Activated T-cell treated with anti-CD3 and anti-CD28 coated beads for 48 hours (primary cell): Measurements from ENCODE around the gene ITGA3.
A peak's percentile ranks its signal among the peaks of the same experiment; 100 is the strongest.
"Not testable (repeated sequence)": the region's sequence is repeated elsewhere in the genome, so short reads cannot be mapped to it uniquely, and the experiment has no call there.

ENCODE experiments used
- DNase-seq: peaks from one replicate; pipeline ENCODE4 v3.0.0-alpha.2; 2020; ENCODE audit warnings: low read depth

Gene ITGA3

DNA sequence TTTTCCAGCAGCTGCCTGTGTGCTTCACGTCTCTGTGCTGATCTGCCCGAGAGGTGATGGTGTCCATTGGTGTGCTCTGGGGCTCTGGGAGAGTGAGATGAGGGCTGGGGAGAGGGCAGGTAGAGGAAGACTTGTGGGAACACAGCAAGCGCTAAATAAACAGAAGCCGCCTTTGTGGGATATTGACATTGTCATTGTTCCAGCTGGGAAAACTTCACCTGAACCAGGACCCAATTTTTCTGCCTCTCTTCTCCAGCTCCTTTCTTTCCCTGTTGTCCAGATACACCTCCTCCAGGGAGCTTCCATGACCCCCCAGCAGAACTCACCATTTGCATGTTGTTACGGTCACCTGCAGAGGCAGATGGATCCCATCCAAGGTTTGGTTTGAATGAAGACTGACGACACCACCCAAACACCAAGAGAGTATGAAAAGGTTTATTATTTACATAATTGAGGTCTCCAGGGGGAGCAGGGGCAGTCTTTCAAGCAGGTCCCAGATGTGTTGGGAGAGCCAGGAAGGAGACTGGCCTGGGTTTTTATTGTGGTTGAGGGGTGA lies 3.6 kb upstream of the ITGA3 start:
- no peak for DNase-seq

DNA sequence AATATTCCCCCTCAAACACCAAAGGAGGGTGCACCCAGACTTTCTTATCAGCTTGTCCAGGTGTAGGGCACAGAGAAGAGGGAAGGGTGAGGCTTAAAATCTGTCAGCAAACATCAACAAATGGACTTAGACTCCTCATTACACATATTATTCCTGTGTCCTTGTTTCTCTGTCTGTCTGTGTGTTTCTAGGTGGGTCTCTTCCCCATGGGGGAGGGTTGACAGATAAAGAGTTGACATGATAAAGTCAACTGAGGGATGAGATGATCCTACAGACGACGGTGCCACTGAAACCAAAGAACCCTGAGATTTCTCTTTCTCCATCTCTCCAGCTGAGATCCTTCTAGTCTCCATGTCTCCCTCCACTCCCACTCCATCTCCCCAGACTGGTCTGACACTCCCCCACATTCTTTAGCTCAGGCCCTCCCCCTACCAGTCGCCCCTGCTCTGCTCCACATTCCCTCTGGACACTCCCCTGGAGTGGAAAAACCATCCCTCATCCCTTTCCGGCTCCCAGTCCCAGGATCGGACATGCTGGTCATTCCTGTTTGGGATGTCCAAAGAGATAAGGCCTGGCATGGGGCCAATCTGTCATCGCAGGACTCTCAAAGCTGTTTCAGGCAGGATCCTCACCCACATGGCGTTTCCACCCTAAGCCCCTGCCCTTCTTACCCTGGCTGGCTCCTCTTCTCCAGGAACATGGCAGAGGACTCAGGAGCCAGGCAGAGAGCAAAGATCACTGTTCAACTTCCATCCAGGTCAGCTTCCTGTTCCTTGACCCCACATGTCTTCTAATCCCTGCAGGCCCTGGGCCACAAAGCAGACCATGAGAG lies 2.9 kb upstream of the ITGA3 start:
- no peak for DNase-seq

DNA sequence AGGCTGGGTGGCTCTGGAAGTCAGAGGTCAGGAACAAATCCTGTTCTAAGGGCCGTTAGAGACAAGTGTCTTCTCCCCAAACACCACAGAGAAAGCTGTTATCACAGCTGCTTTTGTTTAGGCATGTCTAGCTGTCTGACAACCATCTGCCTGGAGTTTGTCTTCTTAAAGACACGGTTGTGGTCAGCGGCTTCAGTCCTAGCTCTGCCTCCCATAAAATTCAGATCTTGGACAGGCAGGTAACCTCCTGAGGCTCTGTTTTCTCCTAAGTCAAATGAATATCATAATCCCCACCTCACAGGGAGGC lies 2.3 kb upstream of the ITGA3 start:
- no peak for DNase-seq

DNA sequence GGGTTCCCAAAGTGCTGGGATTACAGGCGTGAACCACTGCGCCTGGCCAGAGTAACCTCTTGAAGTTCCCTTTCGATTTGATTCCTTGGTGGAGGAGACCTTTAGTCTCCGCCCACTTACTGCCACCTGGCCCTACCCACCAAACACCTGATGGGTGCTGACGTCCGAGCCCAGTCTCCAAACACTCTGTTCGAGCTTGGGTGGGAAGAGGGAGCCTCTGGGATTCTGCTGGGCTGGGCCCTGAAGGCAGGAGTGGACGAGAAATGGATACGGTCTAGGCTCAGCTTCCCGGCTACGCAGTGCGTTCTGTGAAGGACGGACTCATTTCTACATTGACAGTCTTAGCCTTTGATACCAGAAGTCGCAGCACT lies 870 bp upstream of the ITGA3 start:
- no peak for DNase-seq

GRCh38 chr17:50056217-50056960 lies 479 bp downstream of the ITGA3 start:
- peak; percentile 72 for DNase-seq

DNA sequence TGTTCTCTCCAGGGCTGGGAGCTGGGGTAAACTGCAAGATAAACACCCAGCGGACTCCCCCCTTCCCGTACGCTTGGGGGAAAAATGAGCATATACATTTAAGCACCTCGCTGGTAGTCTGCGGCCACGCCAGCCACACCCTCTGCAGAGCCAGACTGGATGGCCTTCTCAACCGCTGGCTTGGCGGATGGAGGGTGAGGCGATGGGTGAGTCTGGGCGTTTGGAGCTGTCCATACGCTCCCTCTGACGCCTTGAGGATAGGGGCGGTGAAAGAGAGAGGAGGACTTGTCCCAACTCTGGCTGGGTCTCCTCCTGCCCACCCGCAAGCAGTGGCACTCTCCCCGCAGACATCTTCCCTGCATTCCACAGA lies 1.0 kb downstream of the ITGA3 start:
- DNase-seq: no peak

DNA sequence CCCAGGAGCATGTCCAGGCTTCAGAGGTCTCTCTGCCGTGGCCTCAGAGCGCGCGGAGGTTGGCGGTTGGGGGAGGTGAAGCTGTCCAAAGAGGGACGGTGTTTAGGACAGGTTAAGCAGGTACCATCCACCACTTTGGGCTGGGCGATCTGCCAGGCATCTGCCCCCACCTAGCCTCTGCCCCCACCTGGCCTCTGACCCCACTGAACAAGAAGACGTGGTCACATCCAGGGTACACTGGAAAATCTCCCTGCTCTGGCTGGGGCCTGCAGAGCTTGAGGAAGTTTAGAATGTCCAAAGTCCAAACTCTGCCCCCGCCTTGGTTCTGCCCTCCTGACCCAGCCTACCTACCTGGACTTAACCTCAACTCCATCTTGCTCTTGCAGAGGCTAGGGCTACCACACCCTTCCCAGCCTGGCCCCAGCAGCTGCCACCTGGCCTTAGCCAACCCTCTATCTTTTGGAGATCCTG lies 1.6 kb downstream of the ITGA3 start:
- DNase-seq: no peak

GRCh38 chr17:50058296-50058953 lies 2.5 kb downstream of the ITGA3 start:
- no peak for DNase-seq

GRCh38 chr17:50059256-50059655 lies 3.3 kb downstream of the ITGA3 start:
- DNase-seq: no peak

DNA sequence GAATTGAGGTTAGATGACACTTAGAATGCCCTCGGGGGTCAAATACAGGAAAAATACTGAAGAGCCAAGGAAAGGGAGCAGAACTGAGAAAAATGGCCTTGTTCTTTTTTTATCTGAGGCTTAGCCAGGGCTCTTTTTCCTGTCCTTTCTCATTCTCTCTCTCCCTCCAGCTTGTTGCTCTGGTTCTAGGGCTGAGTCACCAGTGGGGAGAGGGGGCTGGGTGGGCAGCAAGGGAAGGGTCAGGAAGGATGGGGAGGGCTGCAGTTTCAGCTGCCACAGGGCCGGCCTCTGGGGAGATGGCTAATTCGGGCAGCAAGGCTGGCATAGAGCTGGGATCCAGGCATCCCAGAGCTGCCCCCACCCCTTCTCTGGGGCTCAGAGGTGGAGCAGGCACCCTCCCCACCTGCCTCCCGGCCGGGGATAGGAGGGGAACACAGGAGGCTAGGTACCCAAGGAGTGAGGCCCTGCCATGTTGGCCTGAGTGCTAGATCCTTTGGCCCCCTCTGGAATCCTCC lies 3.9 kb downstream of the ITGA3 start:
- no peak for DNase-seq

DNA sequence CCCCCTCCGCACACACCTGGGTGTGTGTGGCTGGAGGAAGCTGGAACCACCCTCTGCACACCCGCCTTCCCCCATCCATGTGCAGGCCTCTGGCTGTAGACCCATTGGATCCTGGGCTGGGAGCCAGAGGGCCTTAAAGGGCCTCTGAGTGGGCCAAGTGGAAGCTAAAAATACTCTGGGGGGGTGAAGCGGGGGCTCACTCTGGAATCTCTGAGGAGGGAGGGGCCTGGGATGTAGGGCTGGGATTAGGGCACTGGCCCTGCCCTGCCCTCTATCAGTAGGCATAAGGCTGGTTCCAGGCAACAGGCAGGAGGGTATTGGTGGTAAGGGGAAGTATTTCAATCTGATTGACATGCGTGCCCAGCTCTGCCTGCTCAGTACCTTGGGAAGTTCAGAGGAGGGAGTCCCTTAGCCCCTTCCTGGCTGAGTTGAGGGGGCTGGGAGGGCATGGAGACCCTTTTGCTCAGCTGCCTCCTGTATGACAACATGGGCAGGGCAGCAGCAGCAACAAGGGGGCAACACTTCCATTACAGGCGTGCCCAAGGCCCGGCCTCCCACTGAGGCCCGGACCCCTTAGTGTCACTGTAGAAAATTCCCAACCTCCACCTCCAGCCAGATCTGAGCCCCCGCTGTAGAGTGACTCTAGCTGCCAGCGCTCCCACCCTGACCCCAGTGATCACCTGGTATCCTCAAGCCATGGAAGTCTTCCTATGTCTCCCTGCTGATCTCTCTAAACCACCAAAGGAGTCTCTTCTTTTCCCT lies 5.2 kb downstream of the ITGA3 start:
- no peak for DNase-seq

DNA sequence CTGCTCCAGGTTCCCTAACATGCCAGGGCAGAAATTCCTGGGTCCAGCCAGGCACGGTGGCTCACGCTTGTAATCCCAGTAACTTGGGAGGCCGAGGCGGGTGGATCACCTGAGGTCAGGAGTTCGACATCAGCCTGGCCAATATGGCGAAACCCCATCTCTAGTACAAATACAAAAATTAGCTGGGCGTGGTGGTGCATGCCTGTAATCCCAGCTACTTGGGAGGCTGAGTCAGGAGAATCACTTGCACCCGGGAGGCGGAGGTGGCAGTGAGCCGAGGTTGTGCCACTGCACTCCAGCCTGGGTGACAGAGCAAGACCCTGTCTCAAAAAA lies 5.8 kb downstream of the ITGA3 start:
- DNase-seq: not testable (repeated sequence)

DNA sequence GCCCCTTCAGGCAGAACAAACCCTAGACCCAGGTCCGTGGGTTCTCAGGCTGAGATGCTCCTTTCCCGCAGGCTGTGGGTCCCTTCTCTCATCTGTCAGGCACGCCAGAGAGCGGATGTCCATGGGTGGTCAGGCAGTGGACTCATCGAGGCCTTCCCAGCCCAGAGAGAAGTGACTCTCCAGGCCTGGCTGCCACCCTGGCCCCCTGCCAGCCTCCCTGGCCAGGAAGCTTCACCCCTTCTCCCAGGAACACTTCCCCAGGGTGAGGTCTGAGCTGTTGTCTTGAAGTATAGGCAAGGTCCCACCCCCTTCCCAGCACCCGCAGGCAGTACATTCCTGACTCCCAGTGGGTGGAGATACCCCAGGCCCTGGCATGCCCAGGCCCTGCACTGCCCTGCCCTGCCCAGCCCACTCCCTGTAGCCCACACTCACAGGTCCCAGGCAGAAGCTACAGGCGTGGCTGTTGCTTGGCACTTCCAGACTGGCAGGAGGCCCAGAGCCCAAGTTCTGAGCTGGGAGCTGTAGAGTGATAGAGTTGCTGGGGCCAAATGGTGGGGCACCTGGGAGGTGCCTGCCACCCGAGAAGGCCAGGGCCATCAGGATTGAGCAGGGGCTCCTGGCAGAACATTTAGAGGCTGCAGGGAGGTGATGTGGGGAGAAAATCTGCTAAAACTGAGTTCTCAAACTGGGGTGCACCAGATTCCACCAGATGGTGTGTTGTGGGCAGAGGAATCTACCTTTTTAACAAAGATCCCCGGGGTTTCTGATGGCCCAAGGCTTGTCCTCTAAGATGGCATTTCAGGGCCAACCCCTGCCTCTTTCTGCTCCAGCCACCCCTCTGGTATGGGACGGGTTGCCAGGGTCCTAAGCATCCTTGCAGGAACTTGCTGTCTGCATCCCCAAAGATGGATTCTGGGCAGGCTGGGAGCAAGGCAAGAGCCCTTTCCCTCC lies 6.7 kb downstream of the ITGA3 start:
- no peak for DNase-seq

- no peak for DNase-seq
Observed at GRCh38 chr17:50063561-50064252, 7.8 kb downstream of the ITGA3 start.

GRCh38 chr17:50064253-50065001 lies 8.5 kb downstream of the ITGA3 start:
- no peak for DNase-seq

DNA sequence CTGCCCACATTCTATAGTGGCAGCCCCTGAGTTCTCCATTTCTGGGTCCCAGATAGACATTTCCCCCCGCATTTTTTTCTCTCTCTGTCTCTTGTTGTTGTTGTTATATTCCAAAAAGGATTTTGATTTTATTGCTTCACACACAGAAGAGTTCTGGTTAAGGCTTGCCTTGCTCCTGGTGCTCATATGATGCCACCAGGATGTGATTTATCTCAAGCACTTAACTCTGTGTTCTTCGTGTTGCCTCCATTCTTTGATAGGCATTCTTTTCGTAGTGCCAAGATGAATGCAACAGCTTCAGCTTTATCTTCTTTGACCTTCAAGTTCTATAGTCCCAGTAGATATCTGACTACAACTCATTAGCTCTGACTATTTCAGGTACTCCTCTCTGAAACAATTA lies 9.1 kb downstream of the ITGA3 start:
- no peak for DNase-seq

DNA sequence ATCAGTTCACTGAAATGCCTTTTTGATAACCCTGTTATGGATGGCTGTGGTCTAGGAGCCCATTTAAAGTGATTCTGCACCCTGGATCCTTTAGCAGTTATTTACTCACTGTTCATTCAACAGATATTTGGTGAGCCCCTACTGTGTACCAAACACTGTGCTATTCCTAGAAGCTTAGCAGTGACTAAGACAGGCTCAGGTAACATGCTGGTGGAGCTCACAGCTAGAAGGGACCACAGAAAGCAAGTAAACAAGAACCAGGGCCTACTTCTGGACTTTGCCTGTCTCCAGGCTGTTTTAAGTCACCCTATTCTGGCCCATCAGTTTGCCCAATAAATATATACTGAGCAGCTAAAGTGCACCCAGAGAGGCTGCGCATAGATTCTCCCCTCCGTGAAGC lies 11.1 kb downstream of the ITGA3 start:
- no peak for DNase-seq

- DNase-seq: no peak
Observed at GRCh38 chr17:50067996-50068395, 12.1 kb downstream of the ITGA3 start.

DNA sequence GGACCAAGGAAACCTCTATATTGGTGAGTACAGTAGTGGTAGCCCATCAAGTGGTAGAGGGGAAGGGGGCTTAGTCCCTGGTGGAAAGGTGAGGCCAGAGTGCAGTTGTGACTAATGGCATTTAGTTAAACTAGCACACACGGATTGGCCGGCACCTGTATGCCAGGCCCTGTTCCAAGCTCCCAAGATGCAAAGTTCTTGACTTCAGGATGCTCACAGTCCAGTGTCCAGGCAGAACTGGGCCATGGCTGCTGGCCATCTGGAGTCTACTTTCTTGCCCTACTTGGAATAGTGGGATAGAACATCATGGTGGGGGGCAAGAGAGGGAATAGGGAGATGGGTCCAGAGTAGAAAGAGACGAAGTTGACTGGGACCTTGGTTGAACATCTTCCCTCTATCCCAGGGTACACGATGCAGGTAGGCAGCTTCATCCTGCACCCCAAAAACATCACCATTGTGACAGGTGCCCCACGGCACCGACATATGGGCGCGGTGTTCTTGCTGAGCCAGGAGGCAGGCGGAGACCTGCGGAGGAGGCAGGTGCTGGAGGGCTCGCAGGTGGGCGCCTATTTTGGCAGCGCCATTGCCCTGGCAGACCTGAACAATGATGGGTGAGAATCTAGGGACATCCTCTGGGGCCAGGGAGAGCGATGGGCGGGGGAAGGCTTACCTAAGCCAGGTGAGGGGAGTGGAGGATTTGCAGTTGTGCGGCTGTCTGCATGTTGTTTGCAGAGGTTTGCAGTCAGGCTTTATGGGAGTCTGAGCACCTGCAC lies 15.2 kb downstream of the ITGA3 start:
- DNase-seq: no peak
